CD4-positive, alpha-beta T cell treated with Interleukin-17A for 4 hours (primary cell): ENCODE data around the gene PYY.
"Not testable (repeated sequence)": the region's sequence is repeated elsewhere in the genome, so short reads cannot be mapped to it uniquely, and the experiment has no call there.

Experiments used
- DNase-seq: peaks from one replicate; pipeline ENCODE4 v3.0.0-alpha.2; 2020; ENCODE audit warnings: mixed read lengths

The PYY gene

DNA sequence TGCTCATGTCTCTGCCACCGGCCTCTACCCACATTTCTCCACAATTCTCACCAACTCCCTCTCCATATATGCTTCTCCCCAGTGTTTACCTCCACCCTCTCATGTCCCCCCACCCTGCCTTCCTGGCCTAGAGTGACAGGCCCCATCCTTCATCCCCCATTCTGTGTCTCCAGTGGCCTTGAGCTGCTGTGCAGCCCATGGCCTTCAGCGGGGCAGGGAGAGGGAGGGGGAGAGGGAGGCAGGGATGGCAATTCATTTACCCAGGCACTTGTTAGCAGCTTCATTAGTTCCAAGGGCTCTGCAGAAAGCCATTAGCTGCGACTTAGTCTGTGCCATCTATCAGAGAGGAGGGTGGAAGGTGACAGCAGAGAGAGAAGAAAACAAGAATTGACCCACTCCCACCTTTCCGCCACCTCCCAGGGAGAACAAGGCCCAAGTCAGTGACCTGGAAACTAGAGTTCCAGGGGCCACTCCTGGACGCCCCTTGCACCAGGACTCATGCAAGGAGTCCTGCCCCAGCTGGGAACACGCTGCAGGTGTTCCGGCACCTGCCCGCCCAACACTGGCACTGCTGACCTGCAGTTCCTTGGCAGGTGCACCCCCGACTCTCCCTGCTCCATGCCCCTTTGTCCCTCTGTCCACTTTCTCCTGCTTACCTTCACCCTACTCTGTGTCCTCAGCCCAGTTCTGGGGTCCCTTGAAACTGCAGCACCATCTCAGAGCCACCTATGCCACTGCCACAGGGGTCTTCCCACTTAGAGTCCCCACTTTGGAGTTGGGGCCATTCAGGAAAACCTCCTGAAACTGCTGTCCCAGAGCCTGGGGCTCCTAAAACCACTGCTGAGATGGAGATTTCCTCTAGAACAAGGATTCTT lies 23.5 kb upstream of the PYY start:
- no peak for DNase-seq

DNA sequence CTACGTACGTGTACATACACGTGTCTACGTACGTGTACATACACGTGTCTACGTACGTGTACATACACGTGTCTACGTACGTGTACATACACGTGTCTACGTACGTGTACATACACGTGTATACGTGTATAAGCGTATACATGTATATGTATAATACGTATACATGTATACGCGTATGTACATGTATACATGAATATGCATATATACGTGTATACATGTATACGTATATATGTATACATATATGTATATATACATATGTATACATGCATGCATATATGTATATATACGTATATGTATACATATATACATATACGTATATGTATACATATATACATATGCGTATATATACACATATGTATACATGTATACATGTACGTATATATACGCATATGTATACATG lies 22.2 kb upstream of the PYY start:
- no peak for DNase-seq

DNA sequence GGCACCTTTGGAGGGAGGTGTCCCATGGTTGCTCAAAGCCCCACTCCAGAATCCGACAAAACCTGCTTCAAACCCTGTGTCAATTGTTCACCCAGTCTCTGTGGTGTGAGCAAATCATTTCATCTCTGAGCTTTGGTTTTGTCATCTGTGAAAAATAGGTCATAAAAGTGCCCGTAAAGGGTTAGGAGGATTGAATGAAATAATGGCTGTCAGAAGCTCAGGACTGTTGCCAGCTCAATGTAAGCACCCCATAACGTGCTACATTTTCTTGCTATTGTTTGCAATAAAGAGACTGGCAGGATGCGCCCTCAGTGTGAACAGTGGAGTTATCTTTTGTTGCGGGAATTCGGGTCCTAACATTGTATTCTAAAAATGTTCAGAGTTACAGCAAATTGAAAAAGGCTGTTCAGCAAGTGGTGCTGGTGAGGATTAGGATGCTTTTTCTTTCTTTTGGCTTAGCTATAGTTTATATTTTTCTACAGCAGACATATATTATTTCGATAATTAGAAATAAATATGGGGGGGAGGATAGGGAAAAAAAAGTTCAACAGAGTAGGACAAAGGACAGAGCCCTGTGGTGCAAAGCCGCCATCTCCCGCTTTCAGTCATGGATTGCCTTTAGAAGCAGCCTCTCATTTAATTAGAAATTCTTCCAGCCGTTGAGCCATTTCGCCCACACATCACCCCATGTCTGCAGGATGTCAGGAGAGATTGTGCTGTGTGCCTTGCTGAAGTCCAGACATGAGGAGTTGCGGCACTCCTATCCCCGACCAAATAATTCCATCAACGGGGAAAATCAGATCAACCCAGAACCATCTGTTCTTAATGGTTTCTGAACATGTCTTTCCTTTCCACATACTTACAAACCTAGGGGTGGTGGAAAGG lies 20.9 kb upstream of the PYY start:
- DNase-seq, result no peak

DNA sequence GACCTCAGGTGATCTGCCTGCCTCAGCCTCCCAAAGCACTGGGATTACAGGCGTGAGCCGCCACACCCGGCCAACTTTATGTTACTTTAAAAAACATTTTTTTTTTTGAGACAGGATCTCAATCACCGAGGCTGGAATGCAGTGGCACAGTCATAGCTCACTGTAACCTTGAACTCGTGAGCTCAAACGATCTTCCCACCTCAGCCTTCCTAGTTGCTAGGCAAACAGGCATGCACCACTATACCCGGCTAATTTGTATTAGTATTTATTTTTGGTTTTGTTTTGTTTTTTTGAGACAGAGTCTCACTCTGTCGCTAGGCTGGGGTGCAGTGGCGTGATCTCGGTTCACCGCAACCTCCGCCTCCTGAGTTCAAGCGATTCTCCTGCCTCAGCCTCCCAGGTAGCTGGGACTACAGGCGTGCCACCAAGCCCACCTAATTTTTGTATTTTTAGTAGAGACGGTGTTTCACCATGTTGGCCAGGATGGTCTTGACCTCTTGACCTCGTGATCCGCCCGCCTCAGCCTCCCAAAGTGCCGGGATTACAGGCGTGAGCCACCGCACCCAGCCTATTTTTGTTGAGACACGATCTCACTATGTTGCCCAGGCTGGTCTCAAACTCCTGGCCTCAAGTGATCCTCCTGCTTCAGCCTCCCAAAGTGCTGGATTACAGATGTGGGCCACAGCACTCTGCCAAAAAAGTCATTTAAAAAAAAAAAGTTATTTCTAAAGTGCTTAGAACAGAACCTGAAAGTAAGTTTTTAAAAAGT lies 18.9 kb upstream of the PYY start:
- DNase-seq, result not testable (repeated sequence)

DNA sequence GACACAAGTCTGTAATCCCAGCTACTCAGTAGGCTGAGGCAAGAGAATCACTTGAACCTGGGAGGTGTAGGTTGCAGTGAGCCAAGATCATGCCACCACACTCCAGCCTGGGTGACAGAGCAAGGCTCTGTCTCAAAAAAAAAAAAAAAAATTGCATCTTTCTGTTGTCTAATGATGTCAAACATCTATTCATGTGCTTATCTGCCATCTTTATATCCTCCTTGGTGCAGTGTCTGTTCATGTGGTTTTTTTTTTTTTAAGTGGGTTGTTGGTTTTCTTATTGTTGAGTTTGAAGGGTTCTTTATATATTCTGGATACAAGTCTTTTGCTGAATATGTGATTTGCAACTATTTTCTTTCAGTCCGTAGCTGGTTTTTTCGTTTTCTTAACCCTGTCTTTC lies 17.7 kb upstream of the PYY start:
- DNase-seq, result not testable (repeated sequence)

DNA sequence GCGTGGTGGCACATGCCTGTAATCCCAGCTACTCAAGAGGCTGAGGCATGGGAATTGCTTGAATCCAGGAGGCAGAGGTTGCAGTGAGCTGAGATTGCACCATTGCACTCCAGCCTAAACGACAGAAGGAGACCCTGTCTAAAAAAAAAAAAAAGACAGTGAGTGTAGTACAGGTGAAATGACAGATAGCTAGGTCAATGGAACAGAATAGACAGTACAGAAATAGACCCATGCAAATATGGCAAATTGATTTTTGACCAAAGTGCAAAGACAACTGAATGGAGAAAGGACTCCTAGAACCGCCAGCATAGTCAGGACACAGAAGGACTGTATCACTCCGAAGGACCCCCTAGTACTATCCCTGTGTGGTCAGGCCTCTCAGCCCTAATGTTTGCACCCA lies 16.6 kb upstream of the PYY start:
- no peak for DNase-seq

DNA sequence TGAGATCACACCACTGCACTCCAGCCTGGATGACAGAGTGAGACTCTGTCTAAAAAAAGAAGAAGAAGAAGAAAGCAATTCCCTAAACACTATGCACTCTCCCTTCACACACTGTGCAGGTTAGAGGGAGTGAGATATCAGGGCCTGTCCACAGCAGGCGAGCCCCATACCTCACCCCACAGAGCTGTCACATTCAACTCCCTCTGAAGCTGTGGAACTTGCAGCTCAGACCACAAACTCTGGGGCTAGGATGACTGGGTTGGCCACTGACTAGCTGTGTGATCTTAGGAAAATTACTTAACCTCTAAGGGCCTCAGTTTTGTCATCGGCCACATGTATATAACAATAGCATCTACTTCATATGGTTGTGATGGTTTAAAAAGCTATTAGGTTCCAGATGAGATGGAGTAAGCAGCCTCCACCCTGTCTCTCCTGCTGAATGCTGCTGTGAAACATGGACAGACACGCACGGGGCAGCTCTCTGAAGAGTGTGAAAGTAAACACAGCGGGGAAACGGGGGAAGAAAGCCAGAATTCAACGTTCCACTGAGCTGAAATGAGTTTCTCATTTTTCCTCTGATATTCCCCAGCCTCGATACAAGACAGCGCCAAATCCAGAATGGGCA lies 13.6 kb upstream of the PYY start:
- DNase-seq, result no peak

DNA sequence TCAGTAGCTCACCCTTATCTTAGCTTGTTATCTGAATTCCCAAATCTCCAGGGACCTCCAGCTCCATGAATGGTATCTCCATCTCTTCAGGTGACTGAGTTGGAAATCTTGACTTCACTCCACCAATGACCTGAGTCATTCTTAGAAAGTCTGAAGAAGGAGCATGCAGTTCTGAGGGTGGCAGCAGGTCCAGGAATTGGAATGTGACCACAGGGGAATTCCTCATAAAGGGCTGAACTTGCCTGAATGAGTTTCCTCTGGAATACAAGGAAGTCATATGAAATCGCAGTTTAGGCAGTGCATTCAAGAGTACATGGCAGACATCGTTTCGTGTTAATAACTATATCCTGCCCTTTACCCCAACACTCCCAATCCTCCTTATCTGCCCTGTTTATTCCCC lies 12.5 kb upstream of the PYY start:
- DNase-seq, result no peak

DNA sequence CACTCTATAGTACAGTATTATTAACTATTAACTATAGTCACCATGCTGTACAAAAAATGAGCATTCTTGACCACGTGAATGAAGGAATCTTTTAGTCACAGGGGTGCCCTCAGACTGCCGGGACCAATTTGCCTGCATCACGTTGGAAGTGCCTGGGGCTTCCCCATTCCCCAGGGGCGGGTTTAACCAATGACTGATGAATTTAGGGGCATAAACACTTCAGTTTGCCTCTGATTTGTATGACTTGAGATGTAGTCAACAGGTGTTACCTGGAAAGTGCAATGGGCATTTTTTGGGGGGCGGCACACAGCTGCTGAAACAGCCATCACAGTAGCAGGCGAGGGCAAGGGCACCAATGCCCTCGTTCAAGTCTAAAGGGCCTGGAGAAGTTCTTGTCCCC lies 8.7 kb upstream of the PYY start:
- DNase-seq, result no peak

DNA sequence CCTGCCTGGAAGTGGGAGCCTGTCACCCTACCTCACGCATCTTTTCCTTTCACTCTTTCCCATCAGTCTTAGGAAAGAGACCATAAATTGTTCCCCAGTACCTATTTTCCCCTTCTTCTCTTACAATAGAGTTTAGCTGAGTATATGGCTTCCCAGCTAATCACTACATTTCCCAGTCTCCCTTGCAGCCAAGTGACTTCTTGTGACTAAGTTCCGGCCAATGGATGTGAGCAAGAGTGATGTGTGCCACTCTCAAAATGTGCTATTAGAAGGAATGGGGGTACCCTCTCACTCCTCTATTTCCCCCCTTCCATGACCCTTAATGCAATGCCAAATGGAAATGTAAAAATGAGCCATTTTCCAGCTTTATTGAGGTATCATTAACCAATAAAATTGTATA lies 8.2 kb upstream of the PYY start:
- no peak for DNase-seq

DNA sequence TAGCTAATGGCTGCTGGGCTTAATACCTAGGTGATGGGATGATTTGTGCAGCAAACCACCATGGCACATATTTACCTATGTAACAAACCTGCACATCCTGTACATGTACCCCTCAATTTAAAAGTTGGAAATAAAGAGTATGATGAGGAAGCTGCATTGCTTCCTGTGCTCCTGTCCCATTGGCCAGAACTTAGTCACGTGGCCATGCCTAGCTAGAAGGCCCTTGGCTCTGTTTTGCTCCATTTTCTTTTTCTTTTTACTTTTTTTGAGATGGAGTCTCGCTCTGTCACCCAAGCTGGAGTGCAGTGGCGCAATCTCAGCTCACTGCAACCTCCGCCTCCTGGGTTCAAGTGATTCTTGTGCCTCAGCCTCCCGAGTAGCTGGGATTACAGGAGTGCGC lies 7.6 kb upstream of the PYY start:
- DNase-seq, result not testable (repeated sequence)

DNA sequence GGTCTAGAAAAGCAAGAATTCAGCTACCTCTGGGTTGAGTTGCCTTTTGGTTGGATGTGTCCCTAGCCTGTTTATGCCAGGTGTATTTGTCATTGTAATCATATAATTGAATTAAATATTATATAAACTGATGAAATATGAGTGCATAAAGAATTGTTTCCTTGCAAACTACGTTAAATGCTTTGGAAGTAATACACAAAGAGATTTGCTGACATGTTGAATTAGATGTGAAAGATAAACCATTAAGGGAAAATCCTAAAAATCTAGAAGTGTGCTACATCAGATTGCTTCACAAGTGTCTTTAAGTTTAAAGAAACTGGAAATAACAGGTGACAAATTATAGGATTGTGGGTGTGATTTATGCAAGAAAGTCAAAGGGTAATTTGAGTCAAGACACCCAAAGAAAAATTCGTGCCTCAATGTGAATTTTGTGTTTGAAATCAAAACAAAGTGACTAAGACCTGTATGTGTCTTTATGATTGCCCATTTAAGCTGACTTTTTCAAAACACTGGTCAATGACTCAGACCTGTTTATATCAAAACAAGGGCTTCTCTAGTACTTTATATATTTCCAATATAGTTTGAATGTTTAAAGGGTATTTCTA lies 5.1 kb upstream of the PYY start:
- DNase-seq, result no peak

DNA sequence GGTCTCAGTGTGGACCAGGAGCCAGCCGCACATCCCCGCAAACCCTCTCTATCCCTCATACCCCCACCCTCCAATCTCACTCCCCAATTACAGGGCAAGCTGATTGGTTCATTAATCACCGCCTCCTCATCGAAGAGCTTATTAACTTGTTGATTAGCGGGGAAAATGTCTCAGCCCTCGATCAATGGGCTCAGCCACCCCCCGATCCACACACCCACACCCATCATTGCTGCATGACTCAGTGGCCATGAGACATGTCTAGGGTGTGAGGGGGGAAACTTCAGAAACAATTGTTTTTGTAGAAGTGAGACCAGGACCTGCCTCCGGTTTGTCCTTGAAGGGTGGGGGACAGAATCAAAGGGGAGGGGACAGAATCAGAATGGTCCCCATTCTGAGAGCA lies 2.5 kb upstream of the PYY start:
- DNase-seq, result no peak

DNA sequence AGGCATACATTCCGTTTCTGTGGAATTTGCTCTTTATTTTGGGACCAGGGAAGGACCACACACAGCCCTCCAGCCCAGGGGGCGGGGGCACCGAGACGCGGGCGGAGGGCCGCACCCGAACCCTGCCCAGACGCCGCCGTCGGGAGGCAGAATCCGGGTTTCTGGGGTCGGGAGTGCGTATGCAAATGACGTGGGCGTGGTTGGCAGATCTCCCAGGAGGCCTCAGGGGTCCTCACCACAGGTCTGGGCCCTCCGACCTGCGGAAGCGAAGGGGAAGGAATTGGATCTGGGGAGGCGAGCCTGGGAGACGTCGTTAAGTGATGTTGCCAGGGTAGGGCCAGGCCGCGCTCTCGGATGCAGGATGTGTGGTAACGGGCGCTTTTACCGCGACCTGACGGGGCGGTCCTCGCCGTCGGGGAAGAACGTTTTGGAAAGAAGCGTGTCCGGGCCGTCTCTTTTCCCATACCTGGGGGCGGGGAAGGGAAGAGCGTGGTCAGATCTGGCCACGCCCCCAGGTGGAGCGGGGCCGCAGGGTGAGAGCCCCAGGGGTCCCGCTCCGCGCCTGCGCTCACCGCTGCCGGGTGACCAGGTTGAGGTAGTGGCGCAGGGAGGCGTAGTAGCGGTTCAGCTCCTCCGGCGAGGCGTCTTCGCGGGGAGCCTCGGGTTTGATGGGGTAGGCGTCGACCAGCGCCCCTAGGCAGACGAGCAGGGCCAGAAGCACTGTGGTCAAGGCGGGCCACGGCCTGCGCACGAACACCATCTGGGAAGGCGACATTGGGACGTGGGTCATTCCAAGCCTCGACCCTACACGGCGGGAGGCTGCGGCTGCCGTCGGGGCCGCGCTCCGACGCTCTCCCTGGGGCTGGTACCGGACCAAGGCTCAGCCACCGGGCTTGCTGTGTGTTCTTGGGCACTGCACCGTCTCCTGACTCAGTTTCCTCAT lies 745 bp downstream of the PYY start:
- DNase-seq, result no peak

DNA sequence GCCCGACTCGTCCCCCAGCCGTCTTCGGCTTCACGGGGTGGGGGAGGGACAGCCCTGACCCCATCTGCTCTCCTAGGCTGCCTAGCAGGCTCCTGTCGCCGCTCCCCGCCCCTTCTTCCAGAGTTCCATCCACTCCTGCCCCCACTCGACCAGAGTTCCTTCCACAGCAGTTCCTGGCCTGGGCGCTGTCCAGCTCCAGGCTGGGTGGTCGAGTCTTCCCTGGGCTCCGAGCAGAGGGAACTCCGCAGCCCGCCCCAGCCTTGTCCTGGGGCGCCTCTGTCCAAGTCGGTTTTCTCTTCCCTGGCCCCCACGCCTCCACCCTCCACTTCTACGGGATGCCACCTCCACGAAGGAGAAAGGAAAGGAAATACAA lies 1.4 kb downstream of the PYY start:
- no peak for DNase-seq

DNA sequence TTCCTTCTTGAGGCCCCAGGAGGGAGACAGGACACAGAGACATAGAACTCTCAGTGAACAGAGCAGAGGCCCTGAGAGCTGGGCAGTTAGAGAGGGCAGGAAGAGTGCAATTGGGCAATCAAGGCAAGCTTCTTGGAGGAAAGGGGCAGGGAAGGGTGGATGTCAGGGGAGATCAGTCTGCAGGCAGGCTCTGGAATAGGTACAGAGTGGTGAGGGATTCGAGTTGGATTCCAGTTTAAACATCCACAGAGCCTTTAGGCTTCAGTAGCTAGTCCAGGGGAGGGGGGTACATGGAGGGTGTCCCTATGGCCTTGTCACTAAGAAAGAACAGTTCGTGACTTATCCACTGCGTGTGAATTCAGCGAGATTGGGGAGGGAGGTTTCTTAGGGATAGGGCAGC lies 2.0 kb downstream of the PYY start:
- DNase-seq, result no peak

DNA sequence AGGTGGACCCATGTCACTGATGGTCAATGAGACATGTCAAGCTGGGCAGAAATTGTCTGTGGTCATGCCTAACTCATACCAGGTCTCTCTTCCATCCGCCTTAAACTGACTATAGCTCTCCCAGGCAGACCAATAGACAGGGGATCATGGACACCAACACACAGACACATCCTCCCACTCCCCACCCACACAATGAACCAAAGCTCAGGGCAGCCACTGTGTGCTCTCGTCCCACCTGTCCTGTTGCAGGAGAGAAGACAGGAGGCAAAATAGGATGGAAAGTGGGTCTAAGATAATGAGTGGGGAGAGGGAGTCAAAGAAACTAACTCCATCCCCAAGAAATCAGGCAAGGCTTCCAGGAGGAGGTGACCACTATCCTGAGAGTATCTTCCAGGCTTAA lies 3.2 kb downstream of the PYY start:
- no peak for DNase-seq

DNA sequence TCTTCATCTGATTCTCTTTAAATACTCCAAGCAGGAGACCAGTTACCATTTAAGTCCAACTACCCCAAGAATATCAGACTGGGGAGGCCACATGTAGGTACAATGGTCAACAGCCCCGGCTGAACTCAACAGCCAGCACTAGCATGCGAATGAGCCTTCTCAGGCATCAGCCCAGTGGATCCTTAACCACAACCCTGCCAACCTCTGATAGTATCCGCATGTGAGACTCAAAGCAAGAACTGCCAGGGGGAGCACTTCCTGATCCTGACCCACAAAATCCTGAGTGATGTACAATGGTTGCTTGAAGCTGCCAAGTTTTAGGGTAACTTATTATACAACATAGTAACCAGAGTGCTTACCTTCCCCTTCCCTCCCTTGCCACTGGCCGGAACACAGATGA lies 4.0 kb downstream of the PYY start:
- no peak for DNase-seq

DNA sequence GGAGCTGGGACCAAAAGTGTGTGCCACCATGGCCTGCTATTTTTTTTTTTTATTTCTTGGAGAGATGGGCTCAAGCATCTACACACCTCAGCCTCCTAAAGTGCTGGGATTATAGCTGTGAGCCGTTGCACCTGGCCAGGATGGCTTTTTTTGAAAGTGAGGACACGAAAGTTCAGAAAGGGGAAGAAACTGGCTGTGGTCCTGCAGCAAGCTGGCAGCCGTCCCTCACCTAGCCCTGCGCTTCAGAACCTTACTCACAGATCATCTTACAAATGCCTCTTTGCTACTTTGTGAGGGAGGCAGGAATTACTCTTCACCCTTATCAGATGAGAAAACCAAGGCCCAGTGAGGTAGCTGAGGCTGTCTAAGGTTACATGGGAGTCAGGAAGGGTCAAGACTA lies 7.0 kb downstream of the PYY start:
- no peak for DNase-seq

DNA sequence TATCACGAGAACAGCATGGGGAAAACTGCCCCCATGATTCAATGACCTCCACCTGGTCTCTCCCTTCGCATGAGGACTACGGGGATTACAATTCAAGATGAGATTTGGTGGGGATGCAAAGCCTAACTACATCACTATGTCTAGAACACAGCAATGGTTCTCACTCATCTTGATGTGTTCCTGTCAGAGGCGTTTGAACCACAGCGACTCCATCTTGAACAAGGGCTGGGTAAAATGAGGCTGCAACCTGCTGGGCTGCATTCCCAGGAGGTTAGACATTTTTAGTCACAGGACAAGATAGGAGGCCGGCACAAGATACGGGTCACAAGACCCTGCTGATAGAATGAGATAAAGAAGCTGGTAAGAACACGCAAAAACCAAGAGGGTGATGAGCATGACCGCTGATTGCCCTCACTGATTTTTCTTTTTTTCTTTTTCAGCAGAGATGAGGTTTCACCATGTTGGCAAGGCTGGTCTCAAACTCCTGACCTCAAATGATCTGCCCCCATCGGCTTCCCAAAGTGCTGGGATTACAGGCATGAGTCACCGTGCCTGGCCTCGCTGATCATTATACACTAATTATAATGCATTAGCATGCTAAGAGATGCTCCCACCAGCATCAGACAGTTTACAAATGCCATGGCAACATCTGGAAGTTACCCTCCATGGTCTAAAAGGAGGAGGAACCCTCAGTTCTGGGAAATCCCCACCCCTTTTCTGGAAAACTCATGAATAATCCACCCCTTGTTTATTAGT lies 8.5 kb downstream of the PYY start:
- no peak for DNase-seq
